Endodermal cell (in vitro differentiated cells): Measurements from ENCODE around the gene KCNH5. TPM values are rescaled to one million over a fixed set of nuclear protein-coding genes. Genes with fewer than 3 reads are reported as not detected.

ENCODE experiments used
- DNase-seq: peaks from one replicate; pipeline ENCODE4 v3.0.0-alpha.2; 2017
- H3K27ac ChIP-seq: 2 replicates; pipeline ENCODE4 v1.5.1; 2013; ENCODE audit warnings: mild to moderate bottlenecking, low read depth, low read length, moderate library complexity
- H3K27me3 ChIP-seq: 2 replicates; pipeline ENCODE4 v1.6.1; 2013; ENCODE audit warnings: mild to moderate bottlenecking, low read length, moderate library complexity; ENCODE audit not compliant: insufficient read depth, control insufficient read depth, poor library complexity, severe bottlenecking
- H3K36me3 ChIP-seq: 2 replicates; pipeline ENCODE4 v1.7.0; 2013; ENCODE audit warnings: mild to moderate bottlenecking, low read length, moderate library complexity; ENCODE audit not compliant: control insufficient read depth, insufficient read depth
- H3K4me1 ChIP-seq: one replicate; pipeline ENCODE4 v1.7.0; 2013; ENCODE audit warnings: low read length; ENCODE audit not compliant: control insufficient read depth, insufficient read depth
- H3K4me3 ChIP-seq: 2 replicates; pipeline ENCODE4 v1.5.1; 2013; ENCODE audit warnings: mild to moderate bottlenecking, low read length, moderate library complexity
- H3K9ac ChIP-seq: 2 replicates; pipeline ENCODE4 v1.6.1; 2013; ENCODE audit warnings: mild to moderate bottlenecking, low read length, moderate library complexity; ENCODE audit not compliant: poor library complexity, severe bottlenecking; ENCODE audit errors: extremely low read depth
- H3K9me3 ChIP-seq: 2 replicates; pipeline ENCODE4 v1.6.1; 2013; ENCODE audit warnings: mild to moderate bottlenecking, low read length, moderate library complexity; ENCODE audit not compliant: control insufficient read depth
- H3K27ac Mint-ChIP-seq: 2 replicates; pipeline ENCODE4 v1.8.0; 2020; ENCODE audit warnings: mixed read lengths
- H3K27me3 Mint-ChIP-seq: 2 replicates; pipeline ENCODE4 v1.8.0; 2021; ENCODE audit warnings: mild to moderate bottlenecking, mixed read lengths; ENCODE audit not compliant: insufficient read depth
- H3K36me3 Mint-ChIP-seq: 2 replicates; pipeline ENCODE4 v1.8.0; 2020; ENCODE audit warnings: low read depth, mixed read lengths
- H3K4me1 Mint-ChIP-seq: 2 replicates; pipeline ENCODE4 v1.8.0; 2020; ENCODE audit warnings: mixed read lengths
- H3K4me3 Mint-ChIP-seq: 2 replicates; pipeline ENCODE4 v1.8.0; 2020; ENCODE audit warnings: mild to moderate bottlenecking, moderate library complexity, mixed read lengths
- H3K9me3 Mint-ChIP-seq: 2 replicates; pipeline ENCODE4 v1.8.0; 2020; ENCODE audit warnings: mild to moderate bottlenecking, mixed read lengths
- WGBS, 2 experiments: methylation state at CpG; one replicate each; pipeline versions ENCODE4 v1.1.5 to v1.1.7; 2013; ENCODE audit warnings: missing lambda C conversion rate in 2 of 2, mixed read lengths in 1 of 2; ENCODE audit not compliant: insufficient coverage in 1 of 2, insufficient read length in 1 of 2; 5-methylcytosine and 5-hydroxymethylcytosine counted together
- total RNA-seq, 2 donors: library from RNA; stranded (reverse); fragmentation: NEBNext Ultra II Directional in 1 of 2; extraction: Animal tissue kit (Norgen Biotek cat#: 25700) in 1 of 2; gene quantifications; 2 replicates in 1 of 2; 3 replicates in 1 of 2; pipeline ENCODE4 v1.2.1, GENCODE V29; 2021
- TF ChIP-seq, protein P1 (sequence below): fragments of 200-600 bp; sonication (generic); conservative IDR thresholded peaks from 2 replicates; pipeline ENCODE4 v1.5.0; 2021; ENCODE audit warnings: antibody characterized with exemption, mild to moderate bottlenecking

KCNH5 gene
- total RNA-seq, 2 donors from 2014 or later: 2.5 to 3.9 TPM

DNA sequence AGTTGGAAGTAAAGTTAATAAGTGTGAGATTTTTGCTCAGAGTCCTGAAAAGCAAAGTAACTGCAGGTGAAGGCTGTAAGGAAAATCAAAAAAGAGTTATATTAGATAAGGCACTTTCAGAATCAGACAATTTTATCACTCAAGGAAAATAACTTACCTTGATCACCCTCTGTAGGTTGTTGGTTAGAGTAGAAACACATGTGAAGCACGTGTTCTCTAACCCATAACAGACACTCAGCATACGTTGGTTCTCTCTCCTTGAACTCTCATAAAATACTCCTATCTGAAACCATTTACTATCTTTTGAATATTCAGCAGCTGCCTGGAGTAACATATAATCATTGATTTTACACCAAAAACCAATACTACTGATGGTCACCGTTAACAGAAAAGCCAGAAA, 335.5 kb downstream of the KCNH5 start:
- Histone ChIP-seq H3K4me3 (no peak overlapping the region), H3K27me3 (no peaks in the 10 kb centered on the region), H3K9ac (no peak overlapping the region), H3K27ac (no peak overlapping the region), H3K36me3 (no peaks in the 10 kb centered on the region), H3K4me1 (peaks cover 2% of the 10 kb centered on the region), H3K9me3 (no peaks in the 10 kb centered on the region)
- H3K36me3 Mint-ChIP-seq: peaks cover 7% of the 10 kb centered on the region
- H3K9me3 Mint-ChIP-seq: no peaks in the 10 kb centered on the region
- no peak for DNase-seq
- H3K27ac Mint-ChIP-seq: no peak overlapping the region
- H3K4me1 Mint-ChIP-seq: peaks cover 16% of the 10 kb centered on the region
- TF ChIP-seq, protein P1, sequence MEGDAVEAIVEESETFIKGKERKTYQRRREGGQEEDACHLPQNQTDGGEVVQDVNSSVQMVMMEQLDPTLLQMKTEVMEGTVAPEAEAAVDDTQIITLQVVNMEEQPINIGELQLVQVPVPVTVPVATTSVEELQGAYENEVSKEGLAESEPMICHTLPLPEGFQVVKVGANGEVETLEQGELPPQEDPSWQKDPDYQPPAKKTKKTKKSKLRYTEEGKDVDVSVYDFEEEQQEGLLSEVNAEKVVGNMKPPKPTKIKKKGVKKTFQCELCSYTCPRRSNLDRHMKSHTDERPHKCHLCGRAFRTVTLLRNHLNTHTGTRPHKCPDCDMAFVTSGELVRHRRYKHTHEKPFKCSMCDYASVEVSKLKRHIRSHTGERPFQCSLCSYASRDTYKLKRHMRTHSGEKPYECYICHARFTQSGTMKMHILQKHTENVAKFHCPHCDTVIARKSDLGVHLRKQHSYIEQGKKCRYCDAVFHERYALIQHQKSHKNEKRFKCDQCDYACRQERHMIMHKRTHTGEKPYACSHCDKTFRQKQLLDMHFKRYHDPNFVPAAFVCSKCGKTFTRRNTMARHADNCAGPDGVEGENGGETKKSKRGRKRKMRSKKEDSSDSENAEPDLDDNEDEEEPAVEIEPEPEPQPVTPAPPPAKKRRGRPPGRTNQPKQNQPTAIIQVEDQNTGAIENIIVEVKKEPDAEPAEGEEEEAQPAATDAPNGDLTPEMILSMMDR: no peak
- no peak overlapping the region for H3K4me3 Mint-ChIP-seq
- H3K27me3 Mint-ChIP-seq: no peaks in the 10 kb centered on the region
- 63 to 100% methylated on average over 1 to 3 of the region's 3 CpGs for WGBS, 2 experiments

DNA sequence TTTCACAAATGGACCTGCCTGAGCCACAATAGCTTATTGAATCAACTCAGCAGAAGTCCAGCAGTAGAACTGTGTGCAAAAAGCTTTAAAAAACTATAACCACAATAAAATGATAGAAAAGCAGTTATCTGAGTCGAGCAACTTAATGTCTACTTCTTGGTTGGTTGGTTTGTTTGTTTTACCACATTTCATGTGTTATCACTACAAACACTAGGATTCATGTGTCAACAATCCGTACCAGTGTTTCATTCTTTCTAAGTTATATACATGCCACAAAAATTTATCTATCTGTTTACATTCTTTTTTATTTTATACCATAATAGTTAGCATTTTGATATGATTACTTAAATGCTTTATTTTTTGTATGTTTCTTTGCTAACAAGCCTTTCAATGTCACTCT, 339.0 kb downstream of the KCNH5 start:
- no peak for DNase-seq
- Histone ChIP-seq H3K4me3 (no peak overlapping the region), H3K9ac (no peak overlapping the region), H3K27ac (no peak overlapping the region), H3K4me1 (peaks cover 13% of the 10 kb centered on the region), H3K36me3 (no peaks in the 10 kb centered on the region), H3K27me3 (no peaks in the 10 kb centered on the region), H3K9me3 (no peaks in the 10 kb centered on the region)
- H3K27ac Mint-ChIP-seq: no peak overlapping the region
- H3K9me3 Mint-ChIP-seq: no peaks in the 10 kb centered on the region
- 86 to 100% methylated on average over 1 to 2 of the region's 2 CpGs for WGBS, 2 experiments
- H3K36me3 Mint-ChIP-seq: peaks cover 7% of the 10 kb centered on the region
- peaks cover 29% of the 10 kb centered on the region for H3K4me1 Mint-ChIP-seq
- TF ChIP-seq, protein P1: no peak
- H3K27me3 Mint-ChIP-seq: no peaks in the 10 kb centered on the region
- H3K4me3 Mint-ChIP-seq: no peak overlapping the region

DNA sequence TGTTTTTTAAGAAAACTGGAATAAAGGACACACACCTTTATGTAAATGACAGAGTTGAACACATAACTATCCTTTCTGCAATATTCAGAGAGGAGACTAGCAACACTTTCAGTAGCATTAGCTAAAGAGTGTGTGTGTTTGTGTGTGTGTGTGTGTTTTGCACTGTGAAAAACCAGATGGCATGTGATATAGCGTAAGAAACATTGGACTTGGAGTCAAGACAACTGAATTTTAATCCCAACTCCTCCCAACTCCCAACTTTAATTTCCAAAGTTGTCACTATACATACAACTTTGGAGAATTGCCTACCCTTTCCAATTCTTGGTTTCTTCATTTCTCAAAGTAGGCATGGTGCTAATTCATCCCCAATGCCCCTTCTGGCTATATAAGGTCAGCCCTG, 347.8 kb downstream of the KCNH5 start:
- Histone ChIP-seq H3K27ac (no peak overlapping the region), H3K4me1 (peaks cover 26% of the 10 kb centered on the region), H3K9ac (no peak overlapping the region), H3K27me3 (no peaks in the 10 kb centered on the region), H3K9me3 (no peaks in the 10 kb centered on the region), H3K36me3 (no peaks in the 10 kb centered on the region), H3K4me3 (no peak overlapping the region)
- H3K36me3 Mint-ChIP-seq: no peaks in the 10 kb centered on the region
- H3K27ac Mint-ChIP-seq: no peak overlapping the region
- WGBS, 2 experiments: 93% methylated on average over 1 of the region's 1 CpG; no CpG with 5 or more reads in 1 of the 2 experiments
- H3K4me3 Mint-ChIP-seq: no peak overlapping the region
- TF ChIP-seq, protein P1: no peak
- no peaks in the 10 kb centered on the region for H3K9me3 Mint-ChIP-seq
- H3K27me3 Mint-ChIP-seq: no peaks in the 10 kb centered on the region
- no peak for DNase-seq
- peaks cover 41% of the 10 kb centered on the region for H3K4me1 Mint-ChIP-seq
